ENCODE data around the gene MUL1. TPM values are rescaled to one million over a fixed set of nuclear protein-coding genes. Genes with fewer than 3 reads are reported as not detected.

The MUL1 gene
- polyA plus RNA-seq, 3 donors, result 7.2 to 28.1 (median 25.8) TPM

DNA sequence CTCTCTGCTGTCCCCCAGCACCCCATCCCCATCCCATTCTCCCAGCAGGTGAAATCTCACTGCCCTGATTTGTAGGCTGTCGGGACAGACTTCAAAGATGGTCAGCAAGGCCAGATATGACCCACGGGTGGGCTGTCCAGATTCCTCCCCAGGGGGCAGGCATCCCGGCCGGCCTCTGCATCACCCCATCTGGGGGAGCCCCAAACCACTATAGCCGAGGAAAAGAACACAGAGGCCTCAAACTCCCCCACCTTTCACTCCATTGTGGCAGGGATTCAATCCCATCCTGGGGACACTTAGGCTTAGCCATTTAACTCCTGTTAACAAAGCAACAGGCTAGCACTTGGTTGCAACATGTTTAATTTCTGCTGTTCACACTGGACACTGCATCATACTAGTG, 8.8 kb downstream of the MUL1 start:
- Histone ChIP-seq H3K4me3 (replicated peaks in 1 of 3; ENCODE audit: low read depth in 2 of 3, low read length in 3 of 3) (no peak overlapping the region), H4K20me1 (ENCODE audit: insufficient read depth, low read length) (peaks cover 15% of the 10 kb centered on the region), H3K27ac (ENCODE audit: low read depth in 1 of 2, low read length in 2 of 2) (no peak overlapping the region), H3K4me1 (ENCODE audit: control insufficient read depth in 1 of 2, insufficient read depth in 2 of 2, low read length in 2 of 2) (peaks cover 3% of the 10 kb centered on the region in 2 donors), H3K9ac (ENCODE audit: insufficient read depth, low read length, poor library complexity, severe bottlenecking) (no peak overlapping the region), H3K36me3 (replicated peaks in 1 of 2; ENCODE audit: control insufficient read depth in 1 of 2, insufficient read depth in 2 of 2, low read length in 2 of 2) (peaks cover 39 to 68% of the 10 kb centered on the region in 2 donors), H3K9me3 (replicated peaks in 1 of 2; ENCODE audit: control insufficient read depth in 1 of 2, insufficient read depth in 1 of 2, low read length in 2 of 2) (no peaks in the 10 kb centered on the region), H3K4me2 (replicated peaks; ENCODE audit: extremely low read depth, low read length, poor library complexity, severe bottlenecking) (no peak overlapping the region), H3K27me3 (ENCODE audit: control insufficient read depth in 2 of 2, insufficient read depth in 2 of 2, low read length in 2 of 2) (no peaks in the 10 kb centered on the region), H2AFZ (ENCODE audit: insufficient read depth, low read depth, low read length, poor library complexity, severe bottlenecking) (no peak overlapping the region), H3K79me2 (ENCODE audit: insufficient read depth, low read length) (no peaks in the 10 kb centered on the region)
- H3K9me3 Mint-ChIP-seq, result no peaks in the 10 kb centered on the region
- peaks cover 51 to 58% of the 10 kb centered on the region in 2 donors for H3K36me3 Mint-ChIP-seq
- H3K4me3 Mint-ChIP-seq, result no peak overlapping the region
- intact Hi-C loops (cut with micrococcal nuclease), result no loop called here
- no peak for DNase-seq
- H3K4me1 Mint-ChIP-seq, result peaks cover 8% of the 10 kb centered on the region
- H3K27me3 Mint-ChIP-seq (ENCODE audit: low read depth in 3 of 3), result peaks cover 0 to 4% (median 4%) of the 10 kb centered on the region in 3 donors
- H3K27ac Mint-ChIP-seq, result no peak overlapping the region
- TF ChIP-seq, protein P1, sequence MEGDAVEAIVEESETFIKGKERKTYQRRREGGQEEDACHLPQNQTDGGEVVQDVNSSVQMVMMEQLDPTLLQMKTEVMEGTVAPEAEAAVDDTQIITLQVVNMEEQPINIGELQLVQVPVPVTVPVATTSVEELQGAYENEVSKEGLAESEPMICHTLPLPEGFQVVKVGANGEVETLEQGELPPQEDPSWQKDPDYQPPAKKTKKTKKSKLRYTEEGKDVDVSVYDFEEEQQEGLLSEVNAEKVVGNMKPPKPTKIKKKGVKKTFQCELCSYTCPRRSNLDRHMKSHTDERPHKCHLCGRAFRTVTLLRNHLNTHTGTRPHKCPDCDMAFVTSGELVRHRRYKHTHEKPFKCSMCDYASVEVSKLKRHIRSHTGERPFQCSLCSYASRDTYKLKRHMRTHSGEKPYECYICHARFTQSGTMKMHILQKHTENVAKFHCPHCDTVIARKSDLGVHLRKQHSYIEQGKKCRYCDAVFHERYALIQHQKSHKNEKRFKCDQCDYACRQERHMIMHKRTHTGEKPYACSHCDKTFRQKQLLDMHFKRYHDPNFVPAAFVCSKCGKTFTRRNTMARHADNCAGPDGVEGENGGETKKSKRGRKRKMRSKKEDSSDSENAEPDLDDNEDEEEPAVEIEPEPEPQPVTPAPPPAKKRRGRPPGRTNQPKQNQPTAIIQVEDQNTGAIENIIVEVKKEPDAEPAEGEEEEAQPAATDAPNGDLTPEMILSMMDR (IDR thresholded peaks at IDR 0.05), result no peak
- WGBS (ENCODE audit: insufficient coverage), result 96% methylated on average over 3 of the region's 5 CpGs

DNA sequence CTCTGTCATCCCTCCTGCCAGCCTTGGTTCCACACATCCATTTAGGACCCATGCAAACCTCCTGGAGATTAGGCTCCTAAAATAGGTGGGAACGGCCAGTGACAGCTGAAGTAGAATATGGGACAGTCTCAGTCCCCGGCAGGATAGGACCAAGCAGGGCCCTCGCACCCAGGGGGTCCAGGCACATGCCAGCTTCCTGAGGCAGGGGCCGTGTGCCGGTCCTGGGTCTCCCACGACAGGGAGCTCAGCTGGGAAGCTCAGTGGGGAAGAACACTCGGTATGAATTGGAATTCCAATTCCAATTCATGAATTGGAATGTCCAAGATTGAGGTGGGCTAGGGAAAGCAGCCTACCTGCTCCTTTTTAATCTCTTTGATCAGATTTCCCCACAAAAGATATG, 9.8 kb downstream of the MUL1 start:
- WGBS (ENCODE audit: insufficient coverage), result 100% methylated on average over 3 of the region's 7 CpGs
- Mint-ChIP-seq H3K36me3 (peaks cover 50 to 53% of the 10 kb centered on the region in 2 donors), H3K4me3 (no peak overlapping the region), H3K4me1 (peaks cover 8% of the 10 kb centered on the region), H3K9me3 (no peaks in the 10 kb centered on the region), H3K27me3 (ENCODE audit: low read depth in 3 of 3) (peaks cover under 1 to 5% (median 4%) of the 10 kb centered on the region in 3 donors), H3K27ac (peak overlapping the region in 1 of 7 donors; percentile 26)
- Histone ChIP-seq H3K27me3 (ENCODE audit: control insufficient read depth in 2 of 2, insufficient read depth in 2 of 2, low read length in 2 of 2) (no peaks in the 10 kb centered on the region), H3K9ac (ENCODE audit: insufficient read depth, low read length, poor library complexity, severe bottlenecking) (no peak overlapping the region), H3K4me1 (ENCODE audit: control insufficient read depth in 1 of 2, insufficient read depth in 2 of 2, low read length in 2 of 2) (peaks cover 13% of the 10 kb centered on the region in 2 donors), H4K20me1 (ENCODE audit: insufficient read depth, low read length) (peaks cover 5% of the 10 kb centered on the region), H3K36me3 (replicated peaks in 1 of 2; ENCODE audit: control insufficient read depth in 1 of 2, insufficient read depth in 2 of 2, low read length in 2 of 2) (peaks cover 39 to 58% of the 10 kb centered on the region in 2 donors), H2AFZ (ENCODE audit: insufficient read depth, low read depth, low read length, poor library complexity, severe bottlenecking) (no peak overlapping the region), H3K27ac (ENCODE audit: low read depth in 1 of 2, low read length in 2 of 2) (peak overlapping the region in 1 of 2 donors; percentile 5), H3K9me3 (replicated peaks in 1 of 2; ENCODE audit: control insufficient read depth in 1 of 2, insufficient read depth in 1 of 2, low read length in 2 of 2) (no peaks in the 10 kb centered on the region), H3K79me2 (ENCODE audit: insufficient read depth, low read length) (no peaks in the 10 kb centered on the region), H3K4me2 (replicated peaks; ENCODE audit: extremely low read depth, low read length, poor library complexity, severe bottlenecking) (no peak overlapping the region), H3K4me3 (replicated peaks in 1 of 3; ENCODE audit: low read depth in 2 of 3, low read length in 3 of 3) (no peak overlapping the region)
- TF ChIP-seq, protein P1 (IDR thresholded peaks at IDR 0.05), result no peak
- DNase-seq, result no peak
- intact Hi-C loops (cut with micrococcal nuclease), result no loop called here
